ENCODE results near the gene LRRC3B. TPM values are rescaled to one million over a fixed set of nuclear protein-coding genes. Genes with fewer than 3 reads are reported as not detected.

The LRRC3B gene
- total and polyA plus RNA-seq, 2 donors (not counting 1 experiment from before 2014, with no cell fraction given), result not detected

GRCh38 chr3:26713091-26713490 lies 90.5 kb downstream of the LRRC3B start:
- intact Hi-C loops (cut with micrococcal nuclease), result loop anchor here (5.0 kb wide), 1 partner anchor 1066 kb away; no protein-coding TSS in a partner anchor
- POLR2A ChIA-PET, result no interaction called here
- H3K9me3 ChIP-seq (ENCODE audit: control extremely low read depth in 1 of 3, control insufficient read depth in 2 of 3, insufficient read depth in 1 of 3, low read length in 2 of 3), result no peaks in the 10 kb centered on the region
- Mint-ChIP-seq H3K27ac (no peak overlapping the region), H3K9me3 (ENCODE audit: insufficient read depth) (no peaks in the 10 kb centered on the region), H3K27me3 (no peaks in the 10 kb centered on the region), H3K4me3 (no peak overlapping the region), H3K4me1 (no peaks in the 10 kb centered on the region)
- CTCF ChIA-PET, result interaction anchor here (0.6 to 1.4 kb wide), 5 partner anchors 9 to 1065 kb away, joined by 3 to 9 read pairs (median 3); no protein-coding TSS in a partner anchor
- no peak overlapping the region for H3K27ac ChIP-seq (ENCODE audit: low read length in 2 of 2)
- WGBS (ENCODE audit: insufficient coverage), result 75% methylated on average over 1 of the region's 3 CpGs
- no peak overlapping the region for H3K4me2 ChIP-seq (replicated peaks; ENCODE audit: low read depth, low read length, poor library complexity, severe bottlenecking)
- TF ChIP-seq CTCF (IDR thresholded peaks at IDR 0.05), result no peak
- no peak for TF ChIP-seq EZH2 (IDR thresholded peaks at IDR 0.05; ENCODE audit: borderline replicate concordance, insufficient read depth, low read depth, low read length, poor library complexity, severe bottlenecking)
- no peaks in the 10 kb centered on the region for H3K36me3 ChIP-seq (replicated peaks in 1 of 2; ENCODE audit: control extremely low read depth in 1 of 2, control insufficient read depth in 1 of 2, extremely low read depth in 1 of 2, insufficient read depth in 2 of 2, low read length in 1 of 2)
- no peak for ATAC-seq (ENCODE audit: low read depth)
- DNase-seq, result no peak
- H3K4me1 ChIP-seq (ENCODE audit: control insufficient read depth in 2 of 2, insufficient read depth in 2 of 2, low read length in 2 of 2), result no peaks in the 10 kb centered on the region
- no peak overlapping the region for H3K4me3 ChIP-seq (ENCODE audit: control extremely low read depth in 1 of 5, extremely low read depth in 1 of 5, insufficient read depth in 1 of 5, low read depth in 2 of 5, low read length in 4 of 5)
- no peaks in the 10 kb centered on the region for H4K20me1 ChIP-seq (ENCODE audit: control insufficient read depth, insufficient read depth, low read length, poor library complexity, severe bottlenecking)
- no peaks in the 10 kb centered on the region for H3K79me2 ChIP-seq (ENCODE audit: control insufficient read depth, insufficient read depth, low read length)
- no peak overlapping the region for H3K9ac ChIP-seq (ENCODE audit: low read length)
- no peaks in the 10 kb centered on the region for H3K27me3 ChIP-seq (replicated peaks in 1 of 4; ENCODE audit: control extremely low read depth in 1 of 4, control insufficient read depth in 3 of 4, insufficient read depth in 4 of 4, low read length in 3 of 4)
- no peak overlapping the region for H2AFZ ChIP-seq (ENCODE audit: insufficient read depth, low read depth, low read length, poor library complexity, severe bottlenecking)

- Mint-ChIP-seq H3K4me1 (no peaks in the 10 kb centered on the region), H3K27me3 (no peaks in the 10 kb centered on the region), H3K27ac (no peak overlapping the region), H3K4me3 (no peak overlapping the region), H3K9me3 (ENCODE audit: insufficient read depth) (no peaks in the 10 kb centered on the region)
- no peak overlapping the region for H3K4me2 ChIP-seq (replicated peaks; ENCODE audit: low read depth, low read length, poor library complexity, severe bottlenecking)
- no peak for DNase-seq
- H3K36me3 ChIP-seq (replicated peaks in 1 of 2; ENCODE audit: control extremely low read depth in 1 of 2, control insufficient read depth in 1 of 2, extremely low read depth in 1 of 2, insufficient read depth in 2 of 2, low read length in 1 of 2), result no peaks in the 10 kb centered on the region
- no peak overlapping the region for H3K4me3 ChIP-seq (ENCODE audit: control extremely low read depth in 1 of 5, extremely low read depth in 1 of 5, insufficient read depth in 1 of 5, low read depth in 2 of 5, low read length in 4 of 5)
- H3K27ac ChIP-seq (ENCODE audit: low read length in 2 of 2), result no peak overlapping the region
- TF ChIP-seq EZH2 (IDR thresholded peaks at IDR 0.05; ENCODE audit: borderline replicate concordance, insufficient read depth, low read depth, low read length, poor library complexity, severe bottlenecking) (no peak), CTCF (IDR thresholded peaks at IDR 0.05) (no peak)
- CTCF ChIA-PET, result no interaction called here
- no peak overlapping the region for H3K9ac ChIP-seq (ENCODE audit: low read length)
- H3K27me3 ChIP-seq (replicated peaks in 1 of 4; ENCODE audit: control extremely low read depth in 1 of 4, control insufficient read depth in 3 of 4, insufficient read depth in 4 of 4, low read length in 3 of 4), result no peaks in the 10 kb centered on the region
- intact Hi-C loops (cut with micrococcal nuclease), result loop anchor here (5.0 kb wide), 1 partner anchor 1067 kb away; no protein-coding TSS in a partner anchor
- H3K79me2 ChIP-seq (ENCODE audit: control insufficient read depth, insufficient read depth, low read length), result no peaks in the 10 kb centered on the region
- no peaks in the 10 kb centered on the region for H4K20me1 ChIP-seq (ENCODE audit: control insufficient read depth, insufficient read depth, low read length, poor library complexity, severe bottlenecking)
- H3K4me1 ChIP-seq (ENCODE audit: control insufficient read depth in 2 of 2, insufficient read depth in 2 of 2, low read length in 2 of 2), result no peaks in the 10 kb centered on the region
- no peaks in the 10 kb centered on the region for H3K9me3 ChIP-seq (ENCODE audit: control extremely low read depth in 1 of 3, control insufficient read depth in 2 of 3, insufficient read depth in 1 of 3, low read length in 2 of 3)
- ATAC-seq (ENCODE audit: low read depth), result no peak
- POLR2A ChIA-PET, result no interaction called here
- no peak overlapping the region for H2AFZ ChIP-seq (ENCODE audit: insufficient read depth, low read depth, low read length, poor library complexity, severe bottlenecking)
- WGBS (ENCODE audit: insufficient coverage), result no CpG with 5 or more reads among the region's 3 CpGs
Observed at GRCh38 chr3:26714485-26714884, 91.9 kb downstream of the LRRC3B start.
